Keratinocyte (primary cell): ENCODE results near the gene RRBP1.

Experiments
- EZH2 ChIP-seq: IDR thresholded peaks from one replicate; pipeline ENCODE4 v1.6.1; 2012; ENCODE audit warnings: inconsistent platforms, mild to moderate bottlenecking, low read length, moderate library complexity
- TF ChIP-seq, protein P1 (sequence below), 3 experiments: IDR thresholded peaks in 1 of 3; conservative IDR thresholded peaks in 1 of 3; optimal IDR thresholded peaks in 1 of 3; 2 replicates in 2 of 3; 3 replicates in 1 of 3; pipeline versions ENCODE3 to v1.5.1; 2011; ENCODE audit warnings: low read length in 3 of 3, mild to moderate bottlenecking in 3 of 3, moderate library complexity in 2 of 3, control low read depth in 1 of 3, inconsistent platforms in 1 of 3; ENCODE audit not compliant: insufficient read depth in 2 of 3; ENCODE audit errors: extremely low read depth in 1 of 3

DNA sequence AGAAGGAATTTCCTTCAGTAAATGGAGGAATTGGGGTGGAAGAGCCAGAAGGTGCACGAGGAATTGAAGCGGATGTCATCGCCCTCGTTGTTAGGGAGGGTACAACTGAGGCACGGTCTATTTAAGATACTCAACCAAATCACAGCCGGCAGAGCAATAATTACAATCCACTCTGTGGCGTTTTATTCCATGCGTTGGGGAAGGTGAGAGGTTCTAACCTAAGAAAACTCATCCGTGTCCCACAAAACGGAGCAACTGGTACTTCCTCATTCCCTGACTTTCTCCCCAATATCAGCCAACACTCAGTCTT, 802 bp upstream of the RRBP1 start:
- TF ChIP-seq, protein P1, sequence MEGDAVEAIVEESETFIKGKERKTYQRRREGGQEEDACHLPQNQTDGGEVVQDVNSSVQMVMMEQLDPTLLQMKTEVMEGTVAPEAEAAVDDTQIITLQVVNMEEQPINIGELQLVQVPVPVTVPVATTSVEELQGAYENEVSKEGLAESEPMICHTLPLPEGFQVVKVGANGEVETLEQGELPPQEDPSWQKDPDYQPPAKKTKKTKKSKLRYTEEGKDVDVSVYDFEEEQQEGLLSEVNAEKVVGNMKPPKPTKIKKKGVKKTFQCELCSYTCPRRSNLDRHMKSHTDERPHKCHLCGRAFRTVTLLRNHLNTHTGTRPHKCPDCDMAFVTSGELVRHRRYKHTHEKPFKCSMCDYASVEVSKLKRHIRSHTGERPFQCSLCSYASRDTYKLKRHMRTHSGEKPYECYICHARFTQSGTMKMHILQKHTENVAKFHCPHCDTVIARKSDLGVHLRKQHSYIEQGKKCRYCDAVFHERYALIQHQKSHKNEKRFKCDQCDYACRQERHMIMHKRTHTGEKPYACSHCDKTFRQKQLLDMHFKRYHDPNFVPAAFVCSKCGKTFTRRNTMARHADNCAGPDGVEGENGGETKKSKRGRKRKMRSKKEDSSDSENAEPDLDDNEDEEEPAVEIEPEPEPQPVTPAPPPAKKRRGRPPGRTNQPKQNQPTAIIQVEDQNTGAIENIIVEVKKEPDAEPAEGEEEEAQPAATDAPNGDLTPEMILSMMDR (optimal IDR thresholded peaks at IDR 0.05 in 1 of 3, IDR thresholded peaks at IDR 0.05 in 1 of 3, conservative IDR thresholded peaks at IDR 0.05 in 1 of 3; ENCODE audit: extremely low read depth in 1 of 3, insufficient read depth in 2 of 3, low read length in 3 of 3), result no peak
- no peak for TF ChIP-seq EZH2
